Transverse colon (tissue), 3 donors: ENCODE results near the gene ZNF91.

Experiments used
- CTCF ChIP-seq, 5 experiments: fragments of 200-600 bp in 3 of 5; fragments of 450-650 bp in 2 of 5; sonication (generic) in 3 of 5; IDR thresholded peaks; 1 replicate in 2 of 5; 2 replicates in 3 of 5; pipeline ENCODE4 v1.5.1; 2016 to 2017; ENCODE audit warnings: antibody characterized with exemption in 5 of 5, inconsistent platforms in 3 of 5, mild to moderate bottlenecking in 2 of 5, moderate library complexity in 1 of 5
- POLR2A ChIP-seq: fragments of 450-650 bp; IDR thresholded peaks from one replicate; pipeline ENCODE4 v1.6.1; 2016; ENCODE audit warnings: antibody characterized with exemption, mild to moderate bottlenecking, moderate library complexity

GRCh38 chr19:23403581-23404324 lies 8.5 kb upstream of the ZNF91 start:
- TF ChIP-seq CTCF (IDR thresholded peaks at IDR 0.05) (peak; percentile 21 to 92 (median 58)), POLR2A (peak; percentile 37)
